ENCODE data around the gene RBMS1.

- TF ChIP-seq CTCF (IDR thresholded peaks at IDR 0.05; ENCODE audit: low read depth, low read length): no peak
- TF ChIP-seq EZH2phosphoT487 (IDR thresholded peaks at IDR 0.05; ENCODE audit: low read depth): no peak
Measured at GRCh38 chr2:160465406-160465805, 28.2 kb downstream of the RBMS1 start.

Measured in OCI-LY3 (cell line).